IPS DF 19.7 (cell line): Measurements from ENCODE around the gene EVA1A.
"Not testable (repeated sequence)": the region's sequence is repeated elsewhere in the genome, so short reads cannot be mapped to it uniquely, and the experiment has no call there.

Experiments
- DNase-seq: peaks from one replicate; pipeline ENCODE4 v3.0.0-alpha.2; 2013; ENCODE audit warnings: low read depth, low spot score

Gene EVA1A

DNA sequence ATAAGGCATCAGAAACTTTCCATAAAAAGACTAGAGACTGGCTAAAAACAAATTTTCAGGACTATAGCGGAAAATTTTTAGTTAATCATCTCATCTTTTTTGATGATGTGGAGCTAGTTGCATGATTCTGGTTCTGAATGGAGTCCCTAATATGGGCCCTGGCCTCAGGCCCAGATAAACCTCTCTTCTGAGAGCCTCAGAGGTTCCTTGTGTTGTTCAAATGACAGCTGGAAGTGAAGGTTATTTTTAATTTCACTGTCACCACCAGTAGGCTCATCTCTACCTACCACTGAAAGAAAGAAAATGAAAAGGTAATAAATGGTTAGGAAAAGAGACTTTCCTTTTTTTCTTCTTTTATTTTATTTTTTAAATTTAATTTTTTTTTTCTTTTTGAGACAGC lies 75.9 kb downstream of the EVA1A start:
- DNase-seq = no peak

DNA sequence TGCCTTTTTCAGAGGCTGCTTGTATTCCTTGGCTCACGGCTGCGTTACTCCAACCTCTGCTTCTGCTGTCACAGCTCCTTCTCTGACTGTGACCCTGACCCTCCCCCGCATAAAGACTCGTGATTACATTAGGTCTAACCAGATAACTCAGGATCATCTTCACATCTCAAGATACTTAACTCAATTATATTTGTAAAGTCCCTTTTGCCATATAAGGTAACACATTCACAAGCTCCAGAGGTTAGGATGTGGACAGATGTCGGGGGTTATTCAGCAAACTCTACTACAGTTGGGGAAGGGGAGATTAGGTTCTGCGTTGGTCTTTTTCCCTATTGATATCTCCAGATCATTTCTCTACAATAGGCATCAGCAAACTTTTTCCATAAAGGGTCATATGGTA lies 76.9 kb downstream of the EVA1A start:
- DNase-seq = no peak

DNA sequence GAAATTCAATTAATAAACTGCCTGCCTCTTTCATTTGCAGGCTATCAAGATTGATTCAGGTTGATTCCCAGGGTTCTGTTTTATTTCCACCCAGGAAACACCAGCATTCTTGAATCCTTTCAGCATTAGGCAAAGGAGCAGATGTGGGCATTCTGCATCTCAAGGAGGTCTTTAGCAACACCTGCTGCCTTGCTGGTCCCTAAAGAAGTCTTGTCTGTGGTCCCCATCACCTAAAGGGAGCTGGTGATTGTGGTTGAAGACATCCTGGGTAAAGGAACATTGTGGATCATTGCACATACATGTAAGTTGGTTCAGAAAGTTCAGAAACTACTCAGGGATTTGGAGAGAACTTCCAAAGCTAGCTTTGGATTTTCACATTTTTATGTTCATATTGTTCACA lies 78.3 kb downstream of the EVA1A start:
- DNase-seq = no peak

DNA sequence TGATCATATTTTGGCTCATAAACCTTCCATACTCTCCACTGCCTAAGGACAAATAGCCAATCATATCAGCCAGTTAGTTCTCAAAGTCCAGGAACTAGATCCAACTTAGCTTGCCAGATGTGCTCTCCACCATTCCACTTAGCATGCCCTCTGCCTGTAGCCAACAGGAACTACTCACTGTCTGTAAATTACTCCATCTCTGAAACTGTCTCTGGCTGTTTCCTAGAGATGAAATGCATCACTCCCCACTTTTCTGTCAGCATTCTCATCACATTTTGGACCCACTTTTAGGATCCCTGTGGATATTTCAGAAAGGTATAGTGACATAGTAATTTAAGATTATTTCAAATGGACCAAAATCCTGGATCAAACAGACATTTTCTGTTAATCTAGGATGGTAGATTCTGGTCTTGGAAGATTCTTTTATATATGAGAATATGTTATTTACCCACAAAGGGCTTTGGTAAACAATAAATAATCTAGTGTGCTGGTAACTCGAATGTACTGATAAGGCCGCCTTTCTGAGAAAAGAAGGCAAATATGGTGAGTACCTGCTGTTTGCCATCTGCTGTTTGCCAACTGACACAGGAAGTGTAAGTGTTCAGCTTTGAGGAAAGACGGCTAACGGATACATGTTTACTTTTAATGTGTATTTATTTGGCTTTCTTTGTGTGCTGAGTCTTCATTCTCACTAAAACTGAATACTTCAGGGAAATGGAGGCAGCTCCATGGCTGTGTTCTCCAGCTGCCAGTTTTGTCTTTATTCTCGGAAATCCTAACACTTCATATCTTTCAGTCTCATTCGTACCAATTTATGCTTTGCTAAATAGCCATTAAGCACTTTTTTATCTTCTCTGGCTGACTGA lies 79.5 kb downstream of the EVA1A start:
- no peak for DNase-seq

DNA sequence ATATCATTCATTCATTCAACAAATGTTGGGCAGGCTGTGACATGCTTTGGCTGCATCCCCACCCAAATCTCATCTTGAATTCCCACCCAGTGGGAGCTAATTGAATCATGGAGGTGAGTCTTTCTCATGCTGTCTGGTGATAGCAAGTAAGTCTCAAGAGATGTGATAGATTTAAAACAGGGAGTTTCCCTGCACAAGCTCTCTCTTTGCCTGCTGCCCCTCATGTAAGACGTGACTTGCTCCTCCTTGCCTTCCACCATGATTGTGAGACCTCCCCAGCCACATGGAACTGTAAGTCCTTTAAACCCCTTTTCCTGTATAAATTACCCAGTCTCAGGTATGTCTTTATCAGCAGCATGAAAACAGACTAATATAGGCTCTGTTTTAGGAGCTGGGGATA lies 83.0 kb downstream of the EVA1A start:
- not testable (repeated sequence) for DNase-seq

DNA sequence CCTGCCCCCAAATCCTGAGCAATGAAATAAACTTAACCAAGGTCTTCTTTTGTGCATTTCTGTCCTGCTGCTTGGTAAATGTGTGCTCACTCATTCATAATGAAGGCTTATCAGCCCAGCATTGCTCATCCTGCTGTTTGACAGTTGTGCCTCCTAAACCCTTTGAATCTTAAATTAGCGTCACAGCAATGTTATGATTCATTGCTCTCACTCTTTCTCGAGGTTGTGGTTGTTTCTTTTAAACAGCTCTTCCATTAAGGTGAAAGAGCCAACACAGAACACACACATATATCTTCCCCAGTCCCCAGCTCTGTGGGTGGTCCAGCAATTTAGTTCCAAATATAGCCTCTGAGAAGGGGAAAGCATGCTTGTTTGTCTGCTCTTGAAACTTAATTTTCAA lies 84.0 kb downstream of the EVA1A start:
- DNase-seq = no peak

DNA sequence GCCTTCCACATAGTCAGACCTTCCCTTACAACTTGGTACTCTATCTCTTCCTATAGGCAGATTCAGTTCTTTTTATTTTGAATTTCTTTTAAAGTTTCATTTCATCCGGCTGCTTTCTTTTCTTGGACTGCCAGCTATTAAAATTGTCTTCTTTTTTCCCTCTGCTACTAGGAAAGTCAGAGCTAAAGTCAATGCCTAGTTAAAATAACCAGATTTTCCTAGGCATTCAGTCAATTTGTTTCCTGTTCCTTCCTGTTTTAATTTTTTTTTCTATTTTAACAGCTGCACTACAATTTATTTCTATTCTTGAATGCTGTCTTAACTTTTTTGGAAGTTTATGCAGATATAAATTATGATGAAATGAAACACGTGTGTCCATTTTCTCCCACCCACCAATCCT lies 84.8 kb downstream of the EVA1A start:
- no peak for DNase-seq

DNA sequence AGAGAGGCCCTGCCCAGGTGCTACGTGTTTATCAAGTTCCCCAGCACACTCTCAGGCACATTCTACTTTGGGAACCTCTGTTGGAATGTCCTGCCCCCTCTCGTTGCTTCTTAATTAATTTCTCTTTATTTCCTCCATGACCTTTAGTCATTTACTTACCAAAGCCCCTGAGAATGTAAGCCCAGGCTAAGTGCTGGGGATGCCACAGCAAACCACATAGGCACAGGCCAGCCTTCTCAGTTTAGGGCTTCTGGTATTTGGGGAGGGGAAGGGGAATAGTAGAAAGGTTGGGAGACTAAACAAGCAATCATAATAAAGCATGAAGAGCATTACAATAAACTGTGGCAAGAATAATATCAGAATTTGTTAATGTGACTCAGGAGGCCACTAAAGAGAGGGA lies 85.7 kb downstream of the EVA1A start:
- no peak for DNase-seq

DNA sequence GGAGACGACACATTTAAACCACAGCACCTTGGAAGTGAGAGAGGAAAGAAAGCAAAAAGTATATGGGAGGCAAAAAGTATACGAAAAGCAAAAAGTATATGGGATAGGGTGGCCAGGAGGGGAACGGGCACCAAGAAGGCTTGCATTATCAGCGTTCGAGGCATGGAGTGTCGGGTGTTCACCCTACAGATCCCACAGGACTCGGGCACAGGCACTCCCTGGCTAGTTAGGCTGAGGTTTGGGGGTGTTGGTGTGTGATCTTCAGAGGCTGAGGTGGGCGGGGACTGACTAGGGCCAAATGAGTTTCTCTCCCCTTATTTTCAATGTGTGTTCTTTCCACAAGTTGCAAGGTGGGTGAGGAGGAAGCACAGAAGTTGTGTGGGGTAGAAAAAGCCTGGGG lies 86.6 kb downstream of the EVA1A start:
- DNase-seq = no peak

DNA sequence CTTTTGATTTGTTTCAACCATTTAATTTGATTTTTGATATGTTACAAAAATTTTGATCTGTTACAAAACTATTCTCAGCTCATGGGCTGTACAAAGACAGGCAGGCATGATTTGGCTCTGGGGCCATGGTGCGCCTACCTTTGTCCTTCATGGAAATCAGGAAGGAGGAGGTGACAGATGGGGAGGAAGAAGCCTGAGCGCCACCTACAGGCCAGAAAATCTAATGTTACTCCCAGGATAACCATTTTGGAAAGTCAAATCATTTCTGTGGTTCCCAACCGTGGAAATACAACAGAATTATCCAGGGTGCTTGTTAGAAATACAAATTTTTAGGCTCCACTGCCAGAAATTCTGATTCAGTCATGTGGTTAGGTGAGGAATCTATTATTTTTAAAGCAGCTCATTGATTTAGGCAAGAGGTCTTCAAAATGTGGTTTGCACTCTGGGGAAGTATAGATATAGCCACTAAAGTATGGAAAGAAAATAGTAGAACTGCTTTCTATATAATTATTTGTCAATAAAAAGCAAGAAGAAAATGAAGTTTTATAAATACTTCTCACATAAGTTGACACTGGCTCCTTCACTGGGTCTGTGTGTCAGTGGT lies 93.9 kb downstream of the EVA1A start:
- DNase-seq = peak; percentile 23

DNA sequence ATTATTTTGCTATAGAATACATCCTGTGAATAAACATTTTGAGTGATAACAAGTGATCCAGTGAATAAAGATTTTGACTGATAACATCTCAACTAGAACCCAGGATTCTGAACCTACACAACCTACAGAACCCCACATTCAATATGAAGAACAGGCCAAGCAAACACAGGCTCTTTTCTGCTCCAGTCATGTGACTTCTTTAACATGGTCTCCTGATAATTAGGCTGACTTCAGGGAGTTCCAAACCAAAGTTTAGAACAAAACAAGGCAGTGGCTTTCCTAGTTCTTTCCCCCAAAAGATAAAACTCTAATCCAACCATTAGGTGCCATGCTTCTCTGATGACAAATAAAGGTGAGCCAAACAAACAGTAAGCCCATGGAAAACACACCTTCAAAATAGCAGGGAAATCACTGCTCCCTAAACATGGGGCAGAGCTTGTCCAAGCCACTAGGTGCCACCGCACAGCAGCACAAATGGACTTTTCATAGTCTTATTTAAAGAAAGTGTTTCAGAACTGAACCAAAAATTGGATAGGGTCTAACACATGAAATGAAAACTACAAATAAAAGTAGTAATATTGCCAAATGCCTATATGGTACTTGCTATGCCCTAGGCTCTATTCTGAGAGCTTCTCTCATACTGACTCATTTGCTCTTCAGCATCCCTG lies 95.3 kb downstream of the EVA1A start:
- no peak for DNase-seq

DNA sequence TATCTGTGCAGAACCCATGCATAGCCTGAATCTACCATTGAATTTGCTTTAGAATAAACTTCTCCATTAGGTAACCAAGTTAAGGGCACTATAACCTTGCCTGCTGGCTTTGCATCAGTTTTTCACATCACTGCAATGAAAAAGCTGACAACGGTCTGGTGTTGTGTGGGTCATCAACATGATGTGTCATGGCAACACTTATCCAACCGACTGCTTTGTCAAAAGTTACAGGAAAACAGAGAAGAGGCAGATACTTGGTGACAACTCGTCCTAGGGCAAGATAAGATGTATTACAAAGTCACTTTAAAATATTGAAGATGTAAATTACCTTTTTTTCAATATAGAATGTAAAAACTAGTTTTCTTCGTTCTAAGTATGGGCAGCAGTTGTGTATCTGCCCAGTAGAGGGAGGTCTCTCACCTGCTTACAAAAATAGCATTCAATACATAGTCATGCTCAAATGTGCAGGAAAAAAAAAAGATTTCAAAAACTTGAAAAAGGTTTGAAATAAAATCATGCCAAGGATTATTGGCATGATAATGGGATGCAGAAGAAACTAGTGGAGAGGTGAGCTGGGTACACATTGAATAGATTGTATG lies 96.3 kb downstream of the EVA1A start:
- no peak for DNase-seq

DNA sequence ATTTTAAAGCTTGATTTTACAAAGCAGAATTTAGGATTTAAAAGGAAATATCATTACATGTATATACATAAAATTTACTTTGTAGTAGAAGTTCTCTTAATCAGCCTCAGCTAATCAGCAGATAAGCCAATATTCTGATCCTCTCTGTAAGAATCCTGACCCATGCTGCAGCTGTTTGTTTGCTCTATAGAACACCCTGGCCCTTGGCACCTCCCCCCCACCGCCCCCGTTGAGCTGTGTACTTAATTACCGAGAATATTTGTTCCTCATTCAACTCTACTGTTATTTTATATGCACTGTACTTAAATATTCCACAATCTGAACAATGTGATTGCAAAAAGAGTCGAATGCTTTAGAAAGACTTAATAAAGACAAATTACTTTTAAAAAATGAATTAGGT lies 98.0 kb downstream of the EVA1A start:
- DNase-seq = no peak

DNA sequence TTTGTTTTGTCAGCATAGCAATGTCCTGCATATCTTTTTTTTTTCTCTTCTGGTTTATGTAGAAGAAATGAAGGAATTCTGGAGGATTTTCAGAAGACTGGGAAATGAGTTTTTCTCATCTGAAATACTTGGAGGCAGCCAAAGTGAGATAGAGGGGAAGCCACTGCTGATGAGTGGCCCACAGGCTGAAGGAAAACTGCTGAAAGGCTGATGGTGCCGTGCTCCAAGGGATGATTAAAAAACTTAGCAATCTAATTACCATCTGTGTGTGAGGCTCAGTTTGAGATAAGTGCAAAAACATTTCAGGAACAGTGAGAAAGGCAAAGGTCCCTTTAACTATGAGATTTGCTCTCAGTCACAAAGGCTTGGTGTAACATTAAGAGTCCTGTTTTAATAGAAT lies 98.5 kb downstream of the EVA1A start:
- no peak for DNase-seq

DNA sequence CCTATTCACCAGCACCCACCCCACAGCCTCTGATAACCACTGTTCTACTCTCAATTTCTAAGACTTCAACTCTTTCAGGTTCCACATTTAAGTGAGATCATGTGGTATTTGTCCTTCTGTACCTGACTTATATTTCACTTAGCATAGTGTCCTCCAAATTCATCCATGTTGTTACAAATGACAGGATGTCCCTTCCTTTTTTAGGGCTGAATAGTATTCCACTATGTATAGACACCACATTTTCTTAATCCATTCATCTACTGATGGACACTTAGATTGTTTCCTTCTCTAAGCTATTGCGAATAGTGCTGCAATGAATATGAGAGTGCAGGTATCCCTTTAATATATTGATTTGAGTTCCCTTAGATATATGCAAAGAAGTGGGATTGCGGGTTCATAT lies 100.1 kb downstream of the EVA1A start:
- DNase-seq = no peak

DNA sequence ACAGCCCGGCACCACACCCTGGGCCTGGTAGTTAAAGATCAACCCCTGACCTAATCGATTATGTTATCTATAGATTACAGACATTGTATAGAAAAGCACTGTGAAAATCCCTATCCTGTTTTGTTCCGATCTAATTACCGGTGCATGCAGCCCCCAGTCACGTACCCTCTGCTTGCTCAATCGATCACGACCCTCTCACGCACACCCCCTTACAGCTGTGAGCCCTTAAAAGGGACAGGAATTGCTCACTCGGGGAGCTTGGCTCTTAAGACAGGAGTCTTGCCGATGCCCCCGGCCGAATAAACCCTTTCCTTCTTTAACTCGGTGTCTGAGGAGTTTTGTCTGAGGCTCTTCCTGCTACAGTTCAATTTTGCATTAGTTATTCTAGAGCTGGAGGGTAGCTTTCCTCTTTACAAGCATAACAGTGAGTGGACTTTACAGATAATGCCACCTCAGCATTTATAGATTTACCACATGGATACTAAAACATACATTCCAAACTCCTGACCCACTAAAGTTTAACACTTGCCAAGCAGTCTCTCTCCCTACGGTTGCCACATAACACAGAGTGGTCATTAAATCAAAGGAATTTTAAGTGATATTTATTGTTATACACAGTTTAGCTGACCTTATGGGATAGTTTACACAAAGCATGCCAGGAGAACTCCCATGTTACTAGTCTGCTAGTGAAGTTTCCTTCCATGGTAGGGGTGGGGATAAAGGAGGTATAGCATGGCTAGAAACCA lies 101.0 kb downstream of the EVA1A start:
- no peak for DNase-seq

DNA sequence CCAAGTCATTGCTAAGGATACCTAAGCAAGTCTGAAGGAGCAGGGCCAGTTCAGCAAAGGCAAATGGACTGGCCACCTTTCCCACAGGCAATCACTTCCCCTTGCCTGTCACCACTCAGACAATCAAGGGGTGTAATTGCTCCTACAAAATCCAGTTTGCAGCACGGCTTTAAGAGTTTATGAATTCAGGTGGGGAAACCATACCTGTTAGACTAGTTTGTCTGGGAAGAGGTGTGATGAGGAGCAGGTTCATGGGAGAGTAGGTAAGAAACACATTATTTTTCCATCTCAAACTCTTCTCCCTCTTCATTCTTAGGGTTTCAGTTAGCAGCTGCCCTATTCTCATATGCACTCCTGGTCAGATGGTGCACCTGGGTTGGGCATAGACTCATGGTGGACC lies 102.5 kb downstream of the EVA1A start:
- DNase-seq = no peak

DNA sequence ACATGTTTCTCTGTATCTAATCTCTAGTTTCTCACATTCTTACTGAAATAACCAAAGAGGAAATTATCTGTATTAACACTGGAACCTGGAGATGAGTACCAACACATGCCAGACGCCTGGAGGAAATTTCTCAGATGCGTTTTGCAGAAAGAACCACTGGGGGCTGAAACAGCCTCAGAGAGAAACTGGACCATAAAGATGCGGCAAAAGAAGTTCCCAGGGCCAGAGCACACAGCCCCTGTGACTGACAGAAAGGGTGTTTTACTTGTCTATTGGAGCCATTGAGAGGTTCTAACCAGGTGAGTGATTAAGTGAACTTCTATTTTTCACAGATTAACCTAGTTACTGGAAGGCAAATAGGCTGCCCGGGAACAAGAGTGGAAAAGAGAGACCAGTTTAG lies 103.9 kb downstream of the EVA1A start:
- no peak for DNase-seq

DNA sequence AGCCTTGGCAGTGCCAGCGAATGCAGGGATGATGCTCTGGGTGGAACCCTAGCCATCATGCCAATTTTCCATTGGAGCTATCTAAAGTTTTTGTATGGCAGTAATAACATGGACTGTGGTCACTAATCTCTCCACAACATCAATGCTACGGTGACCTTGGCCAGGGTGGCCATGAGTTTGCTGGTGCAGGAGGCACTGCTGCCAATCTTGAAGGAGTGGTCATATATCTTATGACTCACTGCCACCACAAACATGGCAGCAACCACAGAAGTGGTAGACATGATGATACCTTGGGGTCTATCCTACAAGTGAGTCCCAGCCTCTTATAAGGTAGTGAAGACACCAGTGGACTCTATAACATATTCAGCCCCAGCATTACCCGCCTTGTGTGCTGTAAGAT lies 104.6 kb downstream of the EVA1A start:
- no peak for DNase-seq

DNA sequence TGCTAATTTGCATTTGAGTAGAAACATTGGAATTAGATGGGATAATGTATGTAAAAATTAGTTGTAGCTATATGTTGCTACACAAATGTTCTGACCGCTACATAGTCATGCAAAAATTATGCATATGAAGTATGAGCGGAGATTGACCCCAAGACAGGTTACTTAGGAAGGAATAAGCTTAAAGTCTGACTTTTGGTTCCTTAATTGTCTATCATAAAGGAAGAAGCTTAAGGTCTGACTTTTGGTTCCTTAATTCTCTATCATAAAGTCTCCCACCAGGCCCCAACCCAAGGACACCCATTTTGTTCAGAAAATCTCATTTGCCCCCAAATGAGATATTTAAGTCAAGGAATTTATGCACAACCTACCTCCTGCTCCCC lies 106.5 kb downstream of the EVA1A start:
- no peak for DNase-seq

DNA sequence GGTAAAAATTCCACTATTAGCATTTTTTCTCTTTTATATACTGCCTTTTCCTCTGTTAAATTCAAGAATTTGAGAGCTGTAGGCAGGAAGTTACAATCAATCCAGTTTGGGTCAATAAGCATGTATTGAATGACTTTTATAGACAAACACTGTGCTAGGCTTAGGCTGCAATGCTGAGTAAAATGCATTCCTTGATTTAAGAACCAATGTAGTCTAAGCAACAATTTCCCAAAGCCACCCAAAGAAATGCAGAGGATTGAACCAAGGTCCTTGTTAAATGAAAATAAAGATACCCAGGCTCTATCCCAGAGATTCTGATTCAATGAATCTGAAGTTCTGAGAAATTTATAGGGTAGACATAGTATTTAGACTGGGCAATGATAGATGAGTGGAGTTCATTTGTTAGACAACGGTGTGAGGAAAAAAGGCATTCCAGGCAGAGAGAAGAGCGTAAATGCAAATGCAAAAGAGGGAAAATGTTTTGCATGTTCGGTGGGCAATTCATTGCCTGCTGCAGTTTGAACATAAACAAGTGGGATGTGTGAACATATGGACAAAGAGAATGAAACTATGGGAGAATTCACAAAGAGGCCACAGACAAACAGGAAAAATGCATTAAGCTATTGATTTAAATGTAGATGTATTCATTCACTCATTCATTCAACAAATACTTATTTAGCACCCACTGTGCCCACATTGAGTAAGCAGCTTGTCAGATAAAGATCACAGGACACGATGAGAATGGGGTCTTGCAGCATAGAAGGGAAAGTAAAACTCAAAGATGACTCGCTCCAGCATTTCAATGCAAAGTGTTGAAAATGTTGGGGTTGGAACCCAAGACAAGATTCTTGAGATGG lies 107.1 kb downstream of the EVA1A start:
- no peak for DNase-seq
